HK-2 (cell line): Measurements from ENCODE around the gene WWTR1.

ENCODE experiments used
- DNase-seq: peaks from one replicate; pipeline ENCODE4 v3.0.0-alpha.2; 2018; ENCODE audit not compliant: unreplicated experiment

WWTR1 gene

GRCh38 chr3:149655826-149656574 is 1.8 kb downstream of the WWTR1 start:
- no peak for DNase-seq

GRCh38 chr3:149654188-149654601 is 3.6 kb downstream of the WWTR1 start:
- DNase-seq = no peak

DNA sequence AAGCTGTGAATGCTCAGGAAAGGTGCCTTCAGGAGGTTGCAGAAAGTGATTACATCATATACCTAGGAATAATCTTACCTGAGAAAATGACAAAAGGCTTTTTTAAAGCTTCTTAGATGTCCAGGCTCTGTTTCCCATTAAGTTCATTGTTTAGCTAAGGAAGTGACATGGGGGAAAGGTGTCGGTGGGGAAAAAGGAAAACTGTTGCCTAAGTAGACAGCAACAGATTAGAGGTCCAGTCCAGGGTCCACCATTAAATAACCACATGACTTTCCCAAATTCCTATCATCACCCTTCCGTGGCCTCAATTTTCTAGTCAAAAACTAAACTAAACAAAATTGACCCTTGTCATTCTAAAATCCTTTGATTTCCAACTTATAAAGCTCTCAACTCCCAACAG is 4.3 kb downstream of the WWTR1 start:
- DNase-seq = no peak

DNA sequence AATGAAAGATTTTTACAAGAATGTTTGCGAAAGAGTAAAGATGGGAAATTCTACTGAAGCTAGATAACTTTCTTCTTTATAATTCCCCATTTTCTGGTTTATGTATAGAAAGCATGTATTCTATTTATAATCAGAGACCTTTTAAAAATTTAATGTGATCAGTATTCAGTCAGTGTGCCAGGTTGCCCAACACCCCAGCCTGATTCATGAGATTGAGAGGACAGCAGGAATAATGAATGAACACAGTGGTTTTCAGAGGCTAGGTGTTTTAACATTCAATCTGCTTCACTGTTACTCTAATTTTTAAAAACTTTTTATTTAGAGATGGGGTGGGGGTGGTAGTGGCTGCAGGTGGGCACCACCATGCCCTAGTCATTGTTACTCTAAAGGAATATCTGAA is 4.7 kb downstream of the WWTR1 start:
- DNase-seq = no peak

- no peak for DNase-seq
Measured at GRCh38 chr3:149650828-149651227, 7.0 kb downstream of the WWTR1 start.

- no peak for DNase-seq
Measured at GRCh38 chr3:149648525-149648924, 9.3 kb downstream of the WWTR1 start.

- no peak for DNase-seq
Measured at GRCh38 chr3:149647812-149648211, 10.0 kb downstream of the WWTR1 start.

- no peak for DNase-seq
Measured at GRCh38 chr3:149647285-149647684, 10.5 kb downstream of the WWTR1 start.

GRCh38 chr3:149646181-149646766 is 11.6 kb downstream of the WWTR1 start:
- DNase-seq = no peak

DNA sequence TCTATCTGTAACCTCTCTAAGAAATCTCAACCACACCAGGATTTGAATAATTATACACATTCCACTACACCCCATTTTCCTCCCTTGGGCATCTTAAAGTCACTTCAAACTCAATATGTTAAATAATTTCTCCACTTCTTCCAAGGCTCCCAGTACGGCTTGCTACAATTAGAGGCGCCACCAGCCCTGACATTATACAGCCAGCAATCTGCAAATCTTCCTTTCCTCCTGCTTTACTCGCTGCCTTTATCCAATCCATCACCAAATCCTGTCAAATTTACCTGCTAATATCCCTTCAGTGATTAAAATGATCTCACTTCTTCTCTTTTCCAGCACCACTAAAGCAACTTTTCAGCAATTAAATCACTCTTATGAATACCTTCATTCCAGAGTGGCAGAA is 13.9 kb downstream of the WWTR1 start:
- DNase-seq = no peak

GRCh38 chr3:149643482-149643798 is 14.4 kb downstream of the WWTR1 start:
- no peak for DNase-seq

DNA sequence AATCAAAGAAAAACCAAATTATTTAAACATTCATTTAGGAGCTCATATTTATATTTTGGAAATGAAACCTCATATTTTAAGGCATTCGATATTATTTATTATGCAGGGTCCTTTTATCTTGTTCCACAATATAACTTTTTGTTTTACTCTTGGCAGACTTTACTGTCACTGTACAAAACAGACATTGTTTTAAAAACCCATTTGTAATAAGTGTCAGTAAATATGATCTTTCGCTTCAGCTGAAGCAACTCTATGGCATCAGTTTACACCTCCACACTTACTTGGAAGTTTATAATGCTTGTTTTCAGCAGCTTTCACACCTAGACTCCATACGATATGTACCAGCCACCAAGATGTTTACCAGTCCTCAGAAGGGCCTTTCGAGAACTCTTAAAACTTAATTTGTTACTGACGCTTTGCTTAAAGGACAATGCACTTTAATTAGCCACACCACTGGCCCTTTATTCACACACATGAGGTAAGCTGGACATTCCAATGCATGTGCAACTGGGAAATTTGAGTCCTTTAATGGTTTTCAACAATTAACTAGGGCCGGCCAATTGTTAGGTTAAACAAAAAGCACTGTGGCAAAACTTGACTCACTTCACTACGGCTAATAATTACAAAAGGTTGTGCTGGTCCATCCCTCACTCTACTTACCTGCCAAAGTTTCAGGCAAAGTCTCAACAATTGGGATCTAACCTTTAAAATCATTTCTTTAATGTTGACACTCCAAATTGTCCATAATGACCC is 16.7 kb downstream of the WWTR1 start:
- DNase-seq = no peak

- no peak for DNase-seq
Measured at GRCh38 chr3:149639093-149639486, 18.7 kb downstream of the WWTR1 start.

DNA sequence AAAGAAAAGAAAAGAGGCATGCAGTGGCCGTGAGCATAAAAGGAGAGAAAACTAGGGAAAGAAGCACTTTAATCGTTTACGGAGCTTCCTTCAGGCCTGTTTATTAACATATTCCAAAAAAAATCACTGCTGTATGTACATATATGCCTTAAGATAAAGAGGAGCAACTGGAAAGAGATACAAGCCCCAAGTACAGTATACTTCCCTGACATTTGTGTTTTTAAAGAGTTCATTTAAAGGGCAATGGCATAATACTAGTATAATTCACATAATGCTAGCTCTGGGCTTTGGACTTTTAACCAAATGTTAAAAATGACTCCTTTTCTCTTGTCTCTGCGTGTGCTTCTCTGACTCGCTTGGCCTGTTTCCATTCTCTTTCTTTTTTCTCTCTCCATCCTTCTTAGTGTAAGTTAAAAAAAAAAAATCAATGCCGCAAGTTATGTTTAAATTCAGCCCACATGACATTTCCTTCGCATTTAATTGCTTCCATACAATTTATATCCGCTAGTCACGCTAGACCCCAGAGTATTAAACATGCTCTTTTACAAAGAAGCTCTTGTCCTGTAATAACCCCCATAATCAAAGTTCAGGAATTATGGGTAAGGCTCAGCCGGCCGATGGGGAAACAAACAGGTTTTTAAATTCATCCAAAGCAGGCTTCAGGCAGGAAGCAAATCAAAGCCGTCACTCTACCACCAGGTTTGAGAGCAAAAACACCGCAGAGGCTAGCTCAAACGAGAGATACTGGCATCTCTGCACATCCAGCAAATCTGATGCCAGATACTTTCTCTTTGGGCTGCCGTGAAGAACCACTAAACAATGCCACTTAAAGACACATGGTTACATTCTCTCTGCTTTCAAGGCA is 19.4 kb downstream of the WWTR1 start:
- no peak for DNase-seq

DNA sequence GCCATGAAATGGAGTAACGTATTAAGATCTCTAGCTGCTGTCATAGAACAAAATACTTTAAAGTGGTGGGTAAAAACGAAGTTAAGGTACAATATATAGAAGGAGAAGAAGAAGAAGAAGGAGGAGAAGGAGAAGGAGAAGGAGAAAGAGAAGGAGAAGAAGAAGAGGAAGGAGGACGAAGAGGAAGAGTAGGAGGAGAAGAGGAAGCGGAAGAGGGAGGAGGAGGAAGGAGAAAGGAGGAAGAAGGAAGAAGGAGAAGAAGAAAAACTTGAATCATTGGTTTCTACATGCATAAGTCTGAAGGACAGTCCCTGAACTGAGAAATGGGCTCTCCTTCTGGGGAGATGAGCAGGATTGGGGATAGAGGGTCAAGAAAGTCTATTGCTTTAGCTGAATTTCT is 22.4 kb downstream of the WWTR1 start:
- no peak for DNase-seq

DNA sequence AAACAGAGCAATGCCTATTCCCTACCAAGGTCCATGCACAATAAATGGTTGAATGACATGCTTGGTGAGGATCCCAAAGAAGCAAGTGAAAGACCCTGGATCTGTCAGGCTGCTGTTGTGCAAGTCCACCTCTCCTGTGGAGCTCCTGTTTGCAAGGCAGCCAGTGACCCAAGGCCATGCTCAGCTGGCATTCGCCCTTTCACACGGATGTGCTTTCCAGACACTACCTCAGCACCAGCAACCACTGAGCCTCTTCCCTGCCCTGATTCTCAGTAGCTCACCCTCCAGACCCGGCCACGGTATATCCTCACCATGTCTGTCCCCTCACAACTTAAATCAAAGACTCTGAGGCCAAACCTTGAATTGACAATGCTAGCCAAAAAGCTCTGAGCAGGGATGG is 23.3 kb downstream of the WWTR1 start:
- DNase-seq = no peak

DNA sequence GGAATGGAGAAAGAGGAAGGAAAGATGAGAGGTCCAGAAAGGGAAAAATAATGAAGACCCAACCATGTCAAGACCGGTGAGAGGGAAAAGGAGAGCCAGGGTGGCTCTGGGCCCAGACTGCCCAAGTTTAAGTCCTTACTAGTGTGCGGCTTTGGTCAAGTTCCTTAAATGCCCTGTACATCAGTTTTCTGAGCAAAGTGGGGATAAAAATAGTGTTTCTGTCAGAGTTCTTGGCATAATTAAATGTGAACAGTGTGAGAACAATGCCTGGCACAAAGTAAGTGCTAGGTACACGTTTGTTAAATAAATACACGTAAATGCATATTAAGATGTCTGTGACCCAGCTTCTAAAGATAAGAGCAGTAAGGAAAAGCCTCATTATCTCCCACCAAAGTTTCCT is 23.8 kb downstream of the WWTR1 start:
- DNase-seq = no peak

DNA sequence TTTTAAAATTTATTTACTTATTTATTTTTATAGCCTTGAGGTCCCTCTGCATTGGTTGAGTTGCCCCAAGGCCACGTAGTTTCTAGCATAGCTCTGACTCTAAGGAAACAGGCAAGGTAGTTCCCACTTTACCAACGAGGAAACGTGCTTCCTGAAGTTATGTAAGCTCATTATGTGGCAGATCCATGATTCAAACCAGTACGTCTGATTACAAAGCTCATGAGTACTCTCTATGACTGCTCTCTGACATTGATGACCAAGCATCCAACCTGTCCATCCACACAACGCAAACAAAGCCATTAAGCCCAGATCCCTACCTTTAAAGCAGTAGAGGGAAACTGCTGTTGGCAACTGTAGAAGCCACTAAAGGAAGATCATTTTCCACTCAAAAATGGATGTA is 25.6 kb downstream of the WWTR1 start:
- no peak for DNase-seq

DNA sequence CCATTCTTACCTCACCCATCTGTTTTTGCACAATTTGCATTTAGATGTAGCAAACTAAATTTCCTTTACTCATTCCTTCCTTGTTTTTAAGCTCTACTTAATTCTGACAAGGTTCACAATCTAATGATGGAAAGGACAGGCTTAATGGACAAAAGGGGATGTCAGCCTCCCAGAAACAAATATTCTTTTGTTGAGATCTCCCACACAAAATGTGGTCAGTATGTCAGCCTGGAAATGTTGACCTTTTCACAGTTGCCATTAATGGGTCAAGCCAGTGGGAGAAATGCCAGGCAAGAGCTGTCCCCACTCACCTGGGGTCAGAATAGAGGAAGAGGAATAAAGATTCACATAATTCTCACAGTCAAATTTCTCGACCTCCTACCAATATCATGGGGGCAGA is 27.0 kb downstream of the WWTR1 start:
- DNase-seq = no peak

DNA sequence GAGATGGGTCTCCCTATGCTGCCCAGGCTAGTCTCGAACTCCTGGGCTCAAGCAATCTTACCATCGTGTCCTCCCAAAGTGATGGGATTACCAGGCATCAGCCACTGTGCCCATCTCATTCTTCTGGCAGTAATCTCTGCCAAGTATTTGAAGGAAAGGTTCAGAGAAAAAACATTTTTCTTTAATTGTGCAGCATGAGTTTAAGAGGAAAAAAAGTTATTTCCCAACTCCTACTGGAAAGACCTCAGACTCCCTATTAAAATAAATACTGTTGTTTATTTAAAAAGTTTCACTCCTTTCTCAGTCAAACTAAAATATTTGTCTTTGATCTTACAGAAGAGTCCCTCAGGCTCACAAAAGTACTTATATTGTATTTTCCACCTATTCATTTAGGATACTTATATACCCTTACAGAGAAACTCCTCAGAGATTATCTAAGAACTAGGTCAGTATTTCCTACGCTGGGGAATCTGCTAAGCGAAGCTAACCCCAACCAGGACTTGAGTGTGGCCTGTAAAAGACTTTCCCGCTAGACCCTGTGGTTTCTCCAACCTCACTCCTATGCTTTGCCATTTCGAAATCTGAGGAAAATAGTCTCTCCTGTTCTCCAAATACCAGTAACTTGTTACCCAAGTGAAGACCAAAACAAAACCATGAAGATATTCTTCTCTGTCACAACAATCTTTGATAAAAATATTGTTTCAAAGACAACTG is 28.7 kb downstream of the WWTR1 start:
- no peak for DNase-seq

DNA sequence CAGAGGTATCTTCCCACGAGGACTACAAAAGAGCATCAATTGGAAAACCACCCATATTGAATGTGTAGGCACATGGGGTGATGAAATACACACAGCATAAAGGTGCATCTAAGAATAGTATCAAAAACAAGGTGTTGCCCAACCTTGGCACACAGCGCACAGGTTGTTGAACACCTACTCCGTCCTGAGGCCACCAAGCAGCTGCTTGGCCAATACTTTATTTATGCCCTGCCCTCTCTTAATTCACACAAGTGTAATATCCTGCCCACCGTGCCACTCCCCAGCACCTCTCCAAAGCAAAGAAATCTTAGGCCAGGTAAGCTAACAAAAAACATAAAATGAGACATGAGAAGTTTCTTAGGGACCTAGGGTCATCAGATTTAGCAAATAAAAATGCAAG is 31.2 kb downstream of the WWTR1 start:
- DNase-seq = no peak

DNA sequence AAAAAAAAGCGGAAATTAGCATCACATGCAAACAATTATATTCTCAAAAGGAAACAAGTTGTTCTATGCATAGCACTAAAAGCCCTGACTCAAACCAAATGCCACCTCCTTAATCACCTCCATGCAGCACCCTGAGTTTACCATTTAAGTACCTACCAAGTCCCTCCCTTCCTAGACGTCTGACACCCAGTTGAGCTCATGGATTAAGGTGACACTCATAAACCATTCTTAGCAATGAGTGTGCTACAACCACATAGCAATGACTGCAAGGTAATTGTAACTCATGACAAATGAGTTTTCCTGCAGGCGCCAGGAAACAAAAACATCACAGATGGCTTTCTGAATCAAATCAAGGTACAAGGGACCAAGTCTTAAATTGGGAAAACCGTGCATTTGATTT is 32.0 kb downstream of the WWTR1 start:
- DNase-seq = no peak
